Myocyte (in vitro differentiated cells): Measurements from ENCODE around the gene LRIF1. TPM values are rescaled to one million over a fixed set of nuclear protein-coding genes. Genes with fewer than 3 reads are reported as not detected.
"Not testable (repeated sequence)": the region's sequence is repeated elsewhere in the genome, so short reads cannot be mapped to it uniquely, and the experiment has no call there.

Experiments
- DNase-seq: peaks from one replicate; pipeline ENCODE4 v3.0.0-alpha.2; 2012; ENCODE audit warnings: low read depth
- total RNA-seq: library from RNA; depleted of rRNA; stranded (reverse); fragments of >200 nt; gene quantifications from 2 replicates; pipeline ENCODE4 v1.2.3, GENCODE V29; 2014

LRIF1 gene
- total RNA-seq, 1 donor from 2014 or later = 31.5 TPM

GRCh38 chr1:110948038-110948810 lies 15.5 kb downstream of the LRIF1 start:
- DNase-seq = peak; percentile 6

- DNase-seq = no peak
Observed at GRCh38 chr1:110945626-110946025, 18.1 kb downstream of the LRIF1 start.

GRCh38 chr1:110944806-110945205 lies 18.9 kb downstream of the LRIF1 start:
- DNase-seq = no peak

- DNase-seq = no peak
Observed at GRCh38 chr1:110936567-110936966, 27.2 kb downstream of the LRIF1 start.

DNA sequence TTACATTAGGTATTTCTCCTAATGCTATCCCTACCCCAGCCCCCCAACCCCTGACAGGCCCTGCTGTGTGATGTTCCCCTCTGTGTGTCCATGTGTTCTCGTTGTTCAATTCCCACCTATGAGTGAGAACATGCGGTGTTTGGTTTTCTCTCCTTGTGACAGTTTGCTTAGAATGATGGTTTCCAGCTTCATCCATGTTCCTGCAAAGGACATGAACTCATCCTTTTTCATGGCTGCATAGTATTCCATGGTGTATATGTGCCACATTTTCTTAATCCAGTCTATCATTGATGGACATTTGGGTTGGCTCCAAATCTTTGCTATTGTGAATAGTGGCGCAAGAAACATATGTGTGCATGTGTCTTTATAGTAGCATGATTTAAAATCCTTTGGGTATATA lies 32.6 kb downstream of the LRIF1 start:
- DNase-seq = not testable (repeated sequence)

- DNase-seq = no peak
Observed at GRCh38 chr1:110928904-110929303, 34.8 kb downstream of the LRIF1 start.

GRCh38 chr1:110928191-110928590 lies 35.5 kb downstream of the LRIF1 start:
- DNase-seq = no peak

DNA sequence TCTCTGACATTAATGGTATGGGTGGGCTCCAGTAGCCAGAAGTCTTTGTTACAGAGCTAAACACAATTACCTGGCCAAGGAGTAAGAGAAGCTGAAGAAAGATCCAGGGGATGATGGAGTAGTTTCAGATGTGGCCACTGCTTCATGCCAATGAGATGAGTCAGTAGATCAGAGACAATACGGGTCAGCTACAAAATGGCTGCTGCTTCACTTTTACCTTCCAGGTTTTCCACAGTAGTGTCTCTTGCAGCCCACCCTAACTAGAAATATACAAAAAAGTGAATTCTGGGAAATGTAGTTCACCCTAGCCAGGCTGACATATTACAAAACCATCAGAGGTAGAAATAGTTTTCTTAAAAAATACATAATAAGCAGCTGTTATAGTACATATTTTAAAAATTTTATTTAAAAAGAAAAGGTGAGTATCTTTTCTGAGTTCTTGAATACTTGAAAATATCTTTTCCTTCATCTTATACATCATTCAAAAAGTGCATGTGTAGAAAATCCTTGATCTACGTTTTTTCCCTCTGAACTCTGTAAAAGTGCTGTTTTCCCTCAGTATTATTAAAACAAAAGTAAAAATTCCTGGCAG lies 36.1 kb downstream of the LRIF1 start:
- peak; percentile 14 for DNase-seq

- DNase-seq = no peak
Observed at GRCh38 chr1:110921953-110922352, 41.8 kb downstream of the LRIF1 start.

GRCh38 chr1:110918016-110918415 lies 45.7 kb downstream of the LRIF1 start:
- DNase-seq = no peak

DNA sequence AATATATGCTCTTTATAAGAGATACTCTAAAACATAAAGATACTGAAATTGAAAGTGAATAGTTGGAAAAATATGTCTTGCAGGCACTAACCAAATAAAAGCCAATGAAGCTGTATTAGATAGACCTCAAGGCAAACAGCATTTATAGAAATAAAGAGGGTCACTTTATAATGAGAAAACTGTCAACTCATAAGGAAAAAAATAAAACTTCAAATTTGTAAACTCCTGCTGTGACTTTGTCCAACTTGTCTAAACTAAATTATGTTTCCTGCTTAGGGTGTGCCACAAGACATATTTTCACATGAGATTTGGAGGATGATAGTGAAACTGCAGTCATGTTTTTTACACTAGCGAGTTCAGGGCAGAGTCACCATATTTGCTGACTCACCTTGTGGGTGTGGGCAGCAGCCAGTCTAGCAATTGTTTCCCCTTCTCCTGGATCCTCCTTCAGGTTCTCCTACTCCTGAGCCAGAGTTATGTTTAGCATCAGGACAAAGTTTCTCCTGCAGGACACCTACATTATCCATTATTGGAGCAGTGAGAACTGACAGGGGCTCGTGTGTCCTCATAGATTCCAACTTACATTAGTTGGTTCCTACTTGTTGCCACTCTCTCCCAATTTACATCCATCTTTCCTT lies 46.9 kb downstream of the LRIF1 start:
- peak; percentile 18 for DNase-seq

- DNase-seq = no peak
Observed at GRCh38 chr1:110916274-110916668, 47.5 kb downstream of the LRIF1 start.

DNA sequence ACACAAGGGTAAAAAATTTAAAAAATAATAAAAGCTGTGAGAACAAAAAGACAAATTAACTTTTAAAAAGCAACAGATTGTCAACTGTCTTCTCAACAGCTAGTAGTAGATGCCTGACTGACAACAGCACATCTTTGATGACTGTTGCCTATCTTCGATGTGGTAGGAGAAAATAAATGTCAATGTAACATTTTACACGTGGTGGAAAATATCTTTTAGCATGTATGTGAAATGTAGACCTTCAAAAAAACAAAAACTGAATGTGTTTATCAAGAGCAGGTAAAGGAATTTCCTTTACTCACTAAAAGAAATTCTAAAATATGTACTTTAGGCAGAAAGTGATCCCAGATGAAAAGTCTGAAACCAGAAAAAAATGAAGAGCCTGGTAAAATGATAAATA lies 47.9 kb downstream of the LRIF1 start:
- no peak for DNase-seq

- no peak for DNase-seq
Observed at GRCh38 chr1:110914676-110915075, 49.0 kb downstream of the LRIF1 start.

DNA sequence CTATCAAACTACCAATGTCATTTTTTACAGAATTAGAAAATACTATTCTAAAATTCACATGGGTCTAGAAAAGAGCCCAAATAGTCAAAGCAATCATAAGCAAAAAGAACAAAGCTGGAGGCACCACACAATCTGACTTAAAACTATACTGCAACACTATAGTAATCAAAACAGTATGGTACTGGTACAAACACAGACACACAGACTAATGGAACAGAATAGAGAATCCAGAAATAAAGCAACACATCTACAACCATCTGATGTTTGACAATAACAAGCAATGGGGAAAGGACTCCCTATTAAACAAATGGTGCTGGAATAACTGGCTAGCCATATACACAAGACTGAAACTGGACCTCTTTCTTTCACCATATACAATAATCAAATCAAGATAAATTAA lies 50.9 kb downstream of the LRIF1 start:
- DNase-seq = no peak

DNA sequence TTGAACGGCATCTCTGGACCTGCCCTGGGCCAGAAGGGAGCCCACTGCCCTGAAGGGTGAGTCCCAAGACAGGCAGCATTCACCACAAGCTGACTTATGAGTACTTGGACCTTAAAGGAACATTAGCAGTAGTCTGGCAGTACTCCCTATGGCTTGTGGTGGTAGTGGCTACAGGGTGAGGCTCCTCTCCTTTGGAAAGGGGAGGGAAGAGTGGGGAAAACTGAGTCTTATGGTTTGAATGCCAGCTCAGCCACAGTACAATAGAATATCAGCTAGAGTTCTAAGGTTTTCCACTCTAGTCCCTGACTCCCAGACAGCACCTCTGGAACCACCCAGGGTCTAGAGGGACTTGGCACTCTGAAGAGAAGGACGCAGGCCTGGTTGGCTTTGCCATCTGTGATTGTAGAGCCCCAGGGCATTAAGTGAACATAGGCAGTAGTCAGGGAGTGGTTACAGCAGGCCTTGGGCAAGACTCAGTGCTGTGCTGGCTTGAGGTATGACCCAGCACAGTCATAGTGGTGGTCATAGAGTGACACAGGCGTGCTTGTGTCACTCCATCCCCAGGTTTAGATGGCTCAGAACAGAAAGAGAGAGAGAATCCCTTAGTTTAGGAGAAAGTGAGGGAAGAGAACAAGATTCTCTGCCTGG lies 59.7 kb downstream of the LRIF1 start:
- DNase-seq = no peak

DNA sequence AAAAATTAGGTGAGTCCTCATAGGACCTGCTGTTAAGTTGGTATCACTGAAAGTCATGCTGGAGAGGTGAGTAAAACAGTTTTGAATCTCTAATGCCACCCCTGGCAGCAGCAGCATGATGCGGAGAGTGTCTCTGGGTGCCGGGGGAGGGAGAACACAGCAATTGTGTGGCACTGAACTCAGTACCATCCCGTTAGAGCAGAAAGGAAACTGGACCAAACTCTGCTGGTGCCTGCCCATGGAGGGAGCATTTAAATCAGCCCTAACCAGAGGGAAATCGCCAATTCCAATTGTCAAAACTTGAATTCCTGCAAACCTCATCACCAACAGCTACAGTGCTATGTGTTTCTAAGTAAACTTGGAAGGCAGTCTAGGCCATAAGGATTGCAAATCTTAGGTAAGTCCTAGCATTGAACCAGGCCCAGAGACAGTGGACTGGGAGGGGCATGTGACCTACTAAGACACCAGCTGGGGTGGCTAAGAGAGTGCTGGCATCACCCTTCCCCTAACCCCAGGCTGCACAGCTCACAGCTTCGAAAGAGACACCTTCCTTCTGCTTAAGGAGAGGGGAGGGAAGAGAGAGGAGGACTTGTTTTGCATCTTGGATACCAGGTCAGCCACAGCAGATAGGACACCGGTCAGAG lies 60.8 kb downstream of the LRIF1 start:
- DNase-seq = no peak

GRCh38 chr1:110899458-110899843 lies 64.3 kb downstream of the LRIF1 start:
- DNase-seq = no peak

GRCh38 chr1:110898734-110899457 lies 64.8 kb downstream of the LRIF1 start:
- DNase-seq = no peak

- no peak for DNase-seq
Observed at GRCh38 chr1:110897681-110898080, 66.0 kb downstream of the LRIF1 start.
